GM18502 (cell line): ENCODE measurements around the gene TM4SF18.
"Not testable (repeated sequence)": the region's sequence is repeated elsewhere in the genome, so short reads cannot be mapped to it uniquely, and the experiment has no call there.

Source experiments
- ATAC-seq: cut with Tn5 transposase; IDR thresholded peaks from one replicate; pipeline ENCODE4 v1.9.1; 2021; ENCODE audit warnings: mild to moderate bottlenecking; ENCODE audit not compliant: unreplicated experiment, poor library complexity

The TM4SF18 gene

GRCh38 chr3:149368674-149369497 is 35.5 kb upstream of the TM4SF18 start:
- no peak for ATAC-seq

DNA sequence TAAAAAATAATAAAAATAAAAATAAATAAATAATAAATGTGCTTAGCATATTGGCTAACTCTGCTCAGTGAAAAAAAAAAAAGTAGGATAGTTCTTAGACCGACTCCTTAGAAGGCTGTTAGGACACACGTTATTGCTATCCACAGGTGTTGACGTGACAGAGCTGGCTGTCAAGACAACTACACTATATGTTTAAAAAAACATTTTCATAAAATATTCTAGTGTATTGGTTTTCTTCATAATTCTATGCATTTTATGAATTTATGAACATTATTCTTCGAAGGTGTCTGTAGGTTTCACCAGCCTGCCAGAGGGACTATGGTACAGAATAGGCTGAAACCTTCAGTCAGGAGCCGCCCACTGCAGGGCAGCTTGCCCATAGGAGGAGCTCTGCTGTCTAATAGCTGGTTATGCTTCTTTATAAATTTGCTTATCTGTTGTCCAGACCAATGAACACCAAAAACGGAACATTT is 34.8 kb upstream of the TM4SF18 start:
- no peak for ATAC-seq

- ATAC-seq = peak; percentile 57
Measured at GRCh38 chr3:149366941-149367840, 33.8 kb upstream of the TM4SF18 start.

DNA sequence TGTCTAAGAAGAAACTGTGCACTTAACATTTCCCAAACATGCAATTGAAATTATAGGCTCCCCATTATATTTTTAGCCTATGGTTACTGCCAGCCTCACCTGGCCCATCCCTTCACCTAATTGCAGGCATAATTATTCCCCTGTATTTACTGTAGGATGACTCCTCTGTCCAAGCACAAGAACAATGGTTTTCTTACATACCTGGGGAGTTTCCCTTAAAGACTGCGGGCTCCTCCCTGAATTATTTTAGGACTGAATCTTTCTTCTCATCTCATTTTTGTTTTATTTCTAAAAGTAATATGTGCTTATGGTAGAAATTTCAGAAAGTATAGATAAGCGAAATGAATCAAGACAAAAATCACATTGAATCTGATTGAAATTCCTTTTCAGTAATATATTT is 32.6 kb upstream of the TM4SF18 start:
- no peak for ATAC-seq

- ATAC-seq = no peak
Measured at GRCh38 chr3:149364624-149365023, 31.2 kb upstream of the TM4SF18 start.

DNA sequence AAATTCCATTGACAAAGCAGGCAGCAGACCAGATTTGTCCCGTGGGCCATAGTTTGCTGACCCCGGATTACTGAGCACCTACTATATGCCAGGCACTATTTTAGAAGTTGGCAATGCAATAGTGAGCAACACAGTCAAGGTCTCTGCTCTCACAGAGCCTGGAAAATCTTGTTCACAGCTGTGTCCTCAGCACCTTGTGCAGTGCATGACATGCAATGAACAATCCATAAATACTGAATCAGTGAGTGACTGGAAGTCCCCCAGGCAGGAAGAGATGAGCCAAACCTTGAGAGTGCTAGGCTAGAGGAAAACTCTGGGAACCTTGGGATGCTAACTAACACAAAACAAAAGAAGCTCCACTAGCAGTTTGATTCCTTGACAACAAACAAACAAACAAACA is 29.6 kb upstream of the TM4SF18 start:
- ATAC-seq = no peak

GRCh38 chr3:149362366-149362765 is 28.9 kb upstream of the TM4SF18 start:
- ATAC-seq = no peak

DNA sequence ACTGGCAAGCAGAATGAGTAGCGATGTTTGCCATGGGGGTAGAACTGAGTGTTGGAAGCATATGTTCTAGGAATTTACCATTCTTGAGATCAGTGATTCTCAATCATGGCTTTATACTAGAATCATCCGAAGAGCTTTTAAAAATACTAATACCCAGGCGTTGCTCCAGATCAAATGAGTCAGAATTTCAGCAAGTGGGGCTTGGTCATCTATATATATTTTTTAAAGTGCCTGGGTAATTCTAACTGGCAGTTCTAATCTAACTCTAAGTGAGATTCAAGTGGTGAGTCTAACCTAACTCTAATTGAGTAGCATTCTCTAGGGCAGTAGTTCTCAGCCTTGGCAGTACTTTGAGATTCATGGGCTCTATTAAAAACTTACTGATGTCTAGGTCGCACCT is 23.2 kb upstream of the TM4SF18 start:
- ATAC-seq = no peak

GRCh38 chr3:149356044-149356592 is 22.7 kb upstream of the TM4SF18 start:
- ATAC-seq = no peak

GRCh38 chr3:149353581-149354184 is 20.2 kb upstream of the TM4SF18 start:
- no peak for ATAC-seq

DNA sequence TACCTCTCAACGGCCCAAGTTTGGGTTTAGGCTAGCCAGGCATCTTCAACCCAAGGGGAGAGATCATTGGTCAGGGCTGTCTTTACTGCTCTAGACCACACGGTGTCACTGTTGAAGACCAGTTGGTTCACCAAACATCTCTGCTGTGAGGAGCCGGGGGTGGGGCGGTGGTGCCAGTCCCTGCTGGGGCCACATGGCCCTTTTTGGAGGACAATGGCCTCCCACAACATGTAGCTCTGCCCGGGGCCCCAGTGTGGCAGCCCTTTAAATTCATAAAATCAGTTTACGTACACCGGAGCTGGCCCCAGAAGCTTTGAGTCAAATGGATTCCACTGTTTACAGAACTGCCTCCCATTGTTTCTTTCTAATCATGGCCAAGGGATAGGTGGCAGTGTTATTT is 19.1 kb upstream of the TM4SF18 start:
- ATAC-seq = peak; percentile 98

DNA sequence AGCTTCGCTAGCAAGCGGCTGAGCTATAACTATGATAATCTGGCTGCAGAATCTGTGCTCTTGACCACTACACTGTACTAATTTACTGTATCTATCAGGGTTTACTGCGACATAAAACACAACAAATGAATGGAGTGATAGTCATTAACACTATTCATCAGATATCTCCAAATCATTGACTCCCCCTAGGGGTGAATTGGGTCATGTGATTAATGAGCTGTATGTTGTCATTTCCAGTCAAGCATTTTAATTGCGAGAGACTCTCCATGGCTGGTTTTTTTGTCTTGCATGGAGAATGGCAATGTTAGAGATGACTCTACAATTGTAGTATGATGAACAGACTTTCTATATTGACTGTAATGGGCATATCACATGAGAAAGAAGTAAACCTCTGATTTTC is 10.5 kb upstream of the TM4SF18 start:
- ATAC-seq = no peak

DNA sequence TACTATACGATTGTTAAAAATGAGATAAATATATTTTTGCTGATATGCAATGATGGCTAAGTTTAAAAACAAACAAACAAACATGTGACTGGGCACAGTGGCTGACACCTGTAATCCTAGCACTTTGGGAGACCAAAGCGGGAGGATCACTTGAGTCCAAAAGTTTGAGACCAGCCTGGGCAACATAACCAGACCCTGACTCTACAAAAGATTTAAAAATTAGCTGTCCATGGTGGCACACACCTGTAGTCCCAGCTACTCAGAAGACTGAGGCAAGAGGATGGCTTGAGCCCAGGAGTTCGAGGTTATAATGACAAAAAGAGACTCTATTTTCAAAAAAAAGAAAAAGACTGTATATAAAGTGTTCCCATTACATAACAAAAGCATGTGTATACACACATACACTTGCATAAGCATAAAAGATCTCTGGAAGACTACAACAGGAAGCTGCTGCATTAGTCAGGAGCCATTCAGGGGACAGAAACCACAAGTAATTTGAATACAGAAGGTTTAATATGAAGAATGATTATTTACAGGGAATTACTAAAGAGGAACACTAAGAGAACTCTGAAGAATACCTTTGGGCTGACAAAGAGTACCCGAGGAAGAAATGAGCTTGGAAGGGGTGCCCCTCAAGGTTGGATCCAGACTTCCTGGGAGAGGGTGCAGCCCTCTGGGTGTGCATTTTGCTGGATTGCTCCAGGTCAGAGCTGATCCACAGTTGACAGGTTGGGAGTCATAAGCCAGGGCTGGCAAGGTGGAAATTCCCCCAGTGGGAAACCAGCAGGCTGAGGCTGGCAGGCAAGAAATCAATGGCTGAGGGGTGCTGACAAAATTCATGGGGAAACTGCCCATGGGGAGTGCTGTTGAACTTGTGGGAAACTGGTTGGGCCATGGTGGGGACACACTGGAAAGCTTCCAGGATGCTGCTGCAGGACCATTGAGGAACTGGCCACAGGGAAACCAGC is 9.3 kb upstream of the TM4SF18 start:
- no peak for ATAC-seq

GRCh38 chr3:149340310-149340933 is 7.0 kb upstream of the TM4SF18 start:
- no peak for ATAC-seq

- ATAC-seq = no peak
Measured at GRCh38 chr3:149339931-149340309, 6.5 kb upstream of the TM4SF18 start.

DNA sequence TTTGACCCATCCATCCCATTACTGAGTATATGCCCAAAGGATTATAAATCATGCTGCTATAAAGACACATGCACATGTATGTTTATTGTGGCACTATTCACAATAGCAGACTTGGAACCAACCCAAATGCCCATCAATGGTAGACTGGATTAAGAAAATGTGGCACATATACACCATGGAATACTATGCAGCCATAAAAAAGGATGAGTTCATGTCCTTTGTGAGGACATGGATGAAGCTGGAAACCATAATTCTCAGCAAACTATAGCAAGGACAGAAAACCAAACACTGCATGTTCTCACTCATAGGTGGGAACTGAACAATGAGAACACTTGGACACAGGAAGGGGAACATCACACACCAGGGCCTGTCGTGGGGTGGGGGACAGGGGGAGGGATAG is 4.0 kb upstream of the TM4SF18 start:
- ATAC-seq = not testable (repeated sequence)

- no peak for ATAC-seq
Measured at GRCh38 chr3:149336925-149337324, 3.5 kb upstream of the TM4SF18 start.

GRCh38 chr3:149332771-149333170 is 665 bp downstream of the TM4SF18 start:
- ATAC-seq = no peak

DNA sequence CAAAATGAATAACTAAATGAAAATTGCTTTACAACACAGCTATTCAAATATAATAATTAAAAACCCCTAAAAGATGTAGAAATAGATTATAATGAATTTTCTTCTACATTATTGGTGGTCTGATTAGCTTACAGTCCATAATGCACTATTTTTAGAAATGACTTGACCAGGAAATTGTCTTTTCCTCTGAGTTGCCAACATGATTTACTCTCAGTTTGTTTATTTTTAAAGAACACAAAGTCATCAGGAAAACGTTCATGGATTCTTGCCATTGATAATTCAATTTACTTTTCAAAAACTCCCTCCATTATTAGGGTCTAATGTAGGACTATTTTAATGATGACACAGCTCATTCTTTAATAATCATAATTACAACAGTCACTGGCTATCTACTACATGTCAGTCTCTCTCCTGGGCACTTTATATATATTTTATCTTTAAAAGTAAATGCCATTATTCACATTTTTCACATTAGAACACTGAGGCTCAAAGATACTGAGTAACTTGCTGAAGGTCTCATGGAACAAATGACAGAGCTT is 1.1 kb downstream of the TM4SF18 start:
- ATAC-seq = no peak
